Ovary (tissue), 3 donors: ENCODE data around the gene PPP4C.

Source experiments
- CTCF ChIP-seq, 3 donors: fragments of 450-650 bp in 2 of 3; fragments of 200-600 bp in 1 of 3; IDR thresholded peaks; one replicate each; pipeline versions ENCODE4 v1.5.1 to v1.8.0; 2016 to 2022; ENCODE audit warnings: antibody characterized with exemption in 3 of 3, mild to moderate bottlenecking in 1 of 3
- EP300 ChIP-seq: sonication (generic); formaldehyde crosslinking; IDR thresholded peaks from one replicate; pipeline ENCODE4 v1.6.1; 2017; ENCODE audit warnings: antibody characterized with exemption
- POLR2A ChIP-seq: fragments of 450-650 bp; IDR thresholded peaks from one replicate; pipeline ENCODE4 v1.6.1; 2017; ENCODE audit warnings: antibody characterized with exemption, mild to moderate bottlenecking, moderate library complexity
- donor health status: DM: no; HTN: no; CAD: no.

DNA sequence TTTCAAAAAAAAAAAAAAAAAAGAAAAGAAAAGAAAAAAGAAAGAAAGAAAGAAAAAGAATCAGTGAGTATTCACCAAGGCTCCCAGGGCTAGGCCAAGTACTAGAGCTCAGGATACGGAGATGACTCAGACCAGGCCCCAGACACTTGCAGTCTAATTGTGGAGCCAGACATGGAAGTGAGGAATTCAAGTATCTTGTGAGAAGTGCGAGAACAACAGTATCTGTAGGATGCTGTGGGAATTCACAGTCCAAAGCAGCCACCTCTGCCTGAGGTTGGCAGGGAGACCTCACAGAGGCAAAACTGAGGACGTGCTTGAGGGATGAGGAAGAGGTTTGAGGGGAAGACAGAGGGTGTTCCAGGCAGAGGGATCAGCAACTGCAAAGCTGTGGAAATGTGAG, 24.3 kb upstream of the PPP4C start:
- TF ChIP-seq CTCF (IDR thresholded peaks at IDR 0.05) (no peak), EP300 (no peak), POLR2A (no peak)
